ENCODE data around the gene FBXO46. TPM values are rescaled to one million over a fixed set of nuclear protein-coding genes. Genes with fewer than 3 reads are reported as not detected.

Gene FBXO46
- total and polyA plus RNA-seq, 2 of the 4 experiments (the other 2 are of a cell fraction), result 3.0 to 6.8 TPM

GRCh38 chr19:45729800-45730290 is 851 bp downstream of the FBXO46 start:
- ATAC-seq (ENCODE audit: low read depth) (no peak; the same call in 1 of the 2 replicates), DNase-seq (no peak)
- Histone ChIP-seq H3K9me1 (ENCODE audit: insufficient read depth, low read length) (peaks cover 3% of the 10 kb centered on the region), H2BK120ac (ENCODE audit: low read depth, low read length) (no peak overlapping the region), H4K8ac (ENCODE audit: low read depth in 2 of 2, low read length in 2 of 2) (peak overlapping the region; percentile 17 to 82; a peak in 1 of 4 replicates), H3K27me3 (ENCODE audit: control insufficient read depth, insufficient read depth, low read length) (no peaks in the 10 kb centered on the region), H2BK15ac (ENCODE audit: low read depth, low read length) (peak overlapping the region; percentile 11; the same call in 1 of the 3 replicates), H4K5ac (ENCODE audit: low read depth, low read length) (peak overlapping the region; percentile 35), H3K4me3 (ENCODE audit: insufficient read depth, low read depth, low read length) (peak overlapping the region; percentile 89), H3K9ac (ENCODE audit: low read depth, low read length) (peak overlapping the region; percentile 92), H3K14ac (replicated peaks; ENCODE audit: low read depth, low read length) (peak overlapping the region; percentile 66), H3K4me2 (ENCODE audit: low read depth, low read length) (peak overlapping the region; percentile 90), H2BK5ac (ENCODE audit: low read depth, low read length, poor library complexity, severe bottlenecking) (peak overlapping the region; percentile 26), H3K79me1 (ENCODE audit: low read depth in 1 of 2, low read length in 2 of 2) (peaks cover 31 to 54% of the 10 kb centered on the region in 2 experiments), H2AFZ (replicated peaks; ENCODE audit: low read length, poor library complexity) (peak overlapping the region; percentile 86), H3K36me3 (ENCODE audit: control insufficient read depth, insufficient read depth, low read length) (peaks cover 1% of the 10 kb centered on the region; the same call in 1 of the 2 replicates), H3K18ac (ENCODE audit: low read depth, low read length) (no peak overlapping the region), H3K27ac (ENCODE audit: insufficient read depth, low read length) (peak overlapping the region; percentile 50), H2BK20ac (ENCODE audit: low read depth, low read length) (no peak overlapping the region), H4K20me1 (ENCODE audit: insufficient read depth, low read length) (peaks cover 2% of the 10 kb centered on the region; the same call in 1 of the 2 replicates), H3K9me3 (ENCODE audit: control insufficient read depth, insufficient read depth, low read length) (no peaks in the 10 kb centered on the region), H3K23ac (ENCODE audit: low read depth, low read length) (peak overlapping the region; percentile 86), H3K4me1 (ENCODE audit: control insufficient read depth, insufficient read depth, low read length) (peaks cover 3% of the 10 kb centered on the region; the same call in 1 of the 2 replicates), H2AK9ac (replicated peaks; ENCODE audit: low read depth, low read length, poor library complexity) (peak overlapping the region; percentile 95), H3K56ac (ENCODE audit: extremely low read depth, insufficient read depth, low read length) (peak overlapping the region; percentile 61), H3K4ac (ENCODE audit: low read depth, low read length) (peak overlapping the region; percentile 55), H2AK5ac (ENCODE audit: low read depth, low read length) (peak overlapping the region; percentile 96), H4K91ac (ENCODE audit: insufficient read depth, low read depth, low read length) (0 out of 2 replicates have a peak overlapping the region, but pooled peaks have one; percentile 37)
- CTCF ChIA-PET, result no interaction called here
- POLR2A ChIA-PET (ENCODE audit: unreplicated experiment), result no interaction called here
- in situ Hi-C loops (cut with MboI; ENCODE audit: low sequenced_read_pairs), result no loop called here
- no TSS peak for BruUV-seq (replicated peaks)
- TF ChIP-seq RCOR1 (IDR thresholded peaks at IDR 0.05; ENCODE audit: insufficient replicate concordance, low read length) (peak; percentile 38), MXI1 (IDR thresholded peaks at IDR 0.05; ENCODE audit: borderline replicate concordance, low read depth, low read length) (no peak)
- intact Hi-C loops (cut with micrococcal nuclease), result loop anchor here (2.0 kb wide), 1 partner anchor 37 kb away; no protein-coding TSS in a partner anchor
- WGBS, 2 experiments (ENCODE audit: extremely low coverage in 2 of 2, insufficient read length in 1 of 2), result 7% methylated on average over 7 of the region's 10 CpGs; no CpG with 5 or more reads in 1 of the 2 experiments
- dilution Hi-C loops (cut with HindIII; ENCODE audit: low sequenced_read_pairs, unreplicated experiment), result no loop called here

Data from IMR-90 (cell line).